Measurements from ENCODE around the gene CYTH1. TPM values are rescaled to one million over a fixed set of nuclear protein-coding genes. Genes with fewer than 3 reads are reported as not detected.

The CYTH1 gene
- total RNA-seq, 2 experiments from 2014 or later: 137 to 138 TPM

GRCh38 chr17:78634154-78634553 lies 147.9 kb downstream of the CYTH1 start:
- no peak overlapping the region for H3K4me3 Mint-ChIP-seq
- CTCF ChIA-PET: no interaction called here
- no peak overlapping the region for H3K27ac Mint-ChIP-seq
- peaks cover 3% of the 10 kb centered on the region for H3K27me3 Mint-ChIP-seq (ENCODE audit: low read depth)
- peaks cover 19% of the 10 kb centered on the region for H3K4me1 Mint-ChIP-seq (ENCODE audit: low read depth)
- H3K9me3 Mint-ChIP-seq (ENCODE audit: insufficient read depth): no peaks in the 10 kb centered on the region
- ATAC-seq: no peak
- POLR2A ChIA-PET: no interaction called here
- no peak for DNase-seq
- H3K36me3 Mint-ChIP-seq (ENCODE audit: low read depth): no peaks in the 10 kb centered on the region

- Mint-ChIP-seq H3K27ac (no peak overlapping the region), H3K27me3 (ENCODE audit: low read depth) (no peaks in the 10 kb centered on the region), H3K4me1 (ENCODE audit: low read depth) (peaks cover 16% of the 10 kb centered on the region), H3K4me3 (no peak overlapping the region), H3K36me3 (ENCODE audit: low read depth) (no peaks in the 10 kb centered on the region), H3K9me3 (ENCODE audit: insufficient read depth) (no peaks in the 10 kb centered on the region)
- DNase-seq (no peak), ATAC-seq (no peak)
- CTCF ChIA-PET: no interaction called here
- POLR2A ChIA-PET: no interaction called here
Observed at GRCh38 chr17:78629436-78629995, 152.6 kb downstream of the CYTH1 start.

GRCh38 chr17:78628547-78629435 lies 153.3 kb downstream of the CYTH1 start:
- no peak for ATAC-seq
- Mint-ChIP-seq H3K4me1 (ENCODE audit: low read depth) (peaks cover 16% of the 10 kb centered on the region), H3K36me3 (ENCODE audit: low read depth) (no peaks in the 10 kb centered on the region), H3K27me3 (ENCODE audit: low read depth) (no peaks in the 10 kb centered on the region), H3K9me3 (ENCODE audit: insufficient read depth) (no peaks in the 10 kb centered on the region), H3K27ac (no peak overlapping the region), H3K4me3 (no peak overlapping the region)
- DNase-seq: no peak
- ChIA-PET CTCF (no interaction called here), POLR2A (no interaction called here)

- CTCF ChIA-PET: no interaction called here
- H3K27me3 Mint-ChIP-seq (ENCODE audit: low read depth): no peaks in the 10 kb centered on the region
- no peak overlapping the region for H3K4me3 Mint-ChIP-seq
- no peaks in the 10 kb centered on the region for H3K9me3 Mint-ChIP-seq (ENCODE audit: insufficient read depth)
- POLR2A ChIA-PET: no interaction called here
- ATAC-seq (no peak), DNase-seq (no peak)
- no peaks in the 10 kb centered on the region for H3K36me3 Mint-ChIP-seq (ENCODE audit: low read depth)
- no peaks in the 10 kb centered on the region for H3K4me1 Mint-ChIP-seq (ENCODE audit: low read depth)
- H3K27ac Mint-ChIP-seq: no peak overlapping the region
Observed at GRCh38 chr17:78624324-78625151, 157.5 kb downstream of the CYTH1 start.

Other genes with a start within 250 kb of the CYTH1 start
- under 1 TPM; 0.10 to 0.61 TPM for gene DNAH17, start 204.9 kb downstream of the CYTH1 start, total RNA-seq
- gene USP36, start 58.5 kb upstream of the CYTH1 start, total RNA-seq: 10 to 100 TPM; 67.5 TPM
- under 1 TPM in 1 of 2 experiments, not detected in 1; 0.26 TPM for gene CEP295NL, start 120.9 kb upstream of the CYTH1 start, total RNA-seq
- gene TIMP2, start 143.1 kb upstream of the CYTH1 start, total RNA-seq: 1 to 10 TPM; 3.6 to 3.8 TPM
- 100 to 1,000 TPM; 172 to 181 TPM for gene LGALS3BP, start 197.7 kb upstream of the CYTH1 start, total RNA-seq
- 10 to 100 TPM; 74.4 to 78.5 TPM for gene CANT1, start 227.5 kb upstream of the CYTH1 start, total RNA-seq
- not detected for gene C1QTNF1, start 241.9 kb upstream of the CYTH1 start, total RNA-seq